ENCODE measurements around the gene CCNH.
A peak's percentile ranks its signal among the peaks of the same experiment; 100 is the strongest.

The CCNH gene

GRCh38 chr5:87412630-87413342, at the start of gene CCNH:
Gene CCNH, minus strand, starts transcription at chr5:87412930. Its CDS starts 136 bp downstream, at chr5:87412794.
- DNase-seq (ENCODE audit: low read depth): peak; percentile 87

- DNase-seq (ENCODE audit: low read depth): no peak
Observed at GRCh38 chr5:87457706-87458105, 45.0 kb upstream of the CCNH start.

GRCh38 chr5:87453801-87454200, 41.1 kb upstream of the CCNH start:
- no peak for DNase-seq (ENCODE audit: low read depth)

- no peak for DNase-seq (ENCODE audit: low read depth)
Observed at GRCh38 chr5:87452837-87453236, 40.1 kb upstream of the CCNH start.

GRCh38 chr5:87442419-87442818, 29.7 kb upstream of the CCNH start:
- DNase-seq (ENCODE audit: low read depth): no peak

- no peak for DNase-seq (ENCODE audit: low read depth)
Observed at GRCh38 chr5:87438231-87438630, 25.5 kb upstream of the CCNH start.

GRCh38 chr5:87437724-87438123, 25.0 kb upstream of the CCNH start:
- DNase-seq (ENCODE audit: low read depth): no peak

- DNase-seq (ENCODE audit: low read depth): no peak
Observed at GRCh38 chr5:87435144-87435694, 22.5 kb upstream of the CCNH start.

- DNase-seq (ENCODE audit: low read depth): no peak
Observed at GRCh38 chr5:87434461-87434860, 21.7 kb upstream of the CCNH start.

- no peak for DNase-seq (ENCODE audit: low read depth)
Observed at GRCh38 chr5:87433945-87434344, 21.2 kb upstream of the CCNH start.

- DNase-seq (ENCODE audit: low read depth): no peak
Observed at GRCh38 chr5:87432460-87432859, 19.7 kb upstream of the CCNH start.

- no peak for DNase-seq (ENCODE audit: low read depth)
Observed at GRCh38 chr5:87430863-87431457, 18.2 kb upstream of the CCNH start.

- DNase-seq (ENCODE audit: low read depth): no peak
Observed at GRCh38 chr5:87423755-87424154, 11.0 kb upstream of the CCNH start.

- DNase-seq (ENCODE audit: low read depth): no peak
Observed at GRCh38 chr5:87421307-87421706, 8.6 kb upstream of the CCNH start.

- DNase-seq (ENCODE audit: low read depth): no peak
Observed at GRCh38 chr5:87418506-87418905, 5.8 kb upstream of the CCNH start.

GRCh38 chr5:87413343-87413645, 564 bp upstream of the CCNH start:
- DNase-seq (ENCODE audit: low read depth): no peak

- no peak for DNase-seq (ENCODE audit: low read depth)
Observed at GRCh38 chr5:87411973-87412629, 629 bp downstream of the CCNH start.

GRCh38 chr5:87411586-87411972, 1.2 kb downstream of the CCNH start:
- no peak for DNase-seq (ENCODE audit: low read depth)

GRCh38 chr5:87410931-87411330, 1.8 kb downstream of the CCNH start:
- no peak for DNase-seq (ENCODE audit: low read depth)

GRCh38 chr5:87408204-87408603, 4.5 kb downstream of the CCNH start:
- DNase-seq (ENCODE audit: low read depth): no peak

GRCh38 chr5:87405472-87406155, 7.1 kb downstream of the CCNH start:
- DNase-seq (ENCODE audit: low read depth): no peak

- no peak for DNase-seq (ENCODE audit: low read depth)
Observed at GRCh38 chr5:87404359-87404758, 8.4 kb downstream of the CCNH start.

- DNase-seq (ENCODE audit: low read depth): no peak
Observed at GRCh38 chr5:87403899-87404298, 8.8 kb downstream of the CCNH start.
